H9 (cell line): Measurements from ENCODE around the gene TRIO. TPM values are rescaled to one million over a fixed set of nuclear protein-coding genes. Genes with fewer than 3 reads are reported as not detected.

Source experiments
- DNase-seq: peaks from one replicate; pipeline ENCODE4 v3.0.0-alpha.2; 2017
- H2AFZ ChIP-seq: one replicate; pipeline ENCODE4 v1.6.1; 2013; ENCODE audit warnings: mild to moderate bottlenecking, low read length, control low read depth, moderate library complexity
- H2AK5ac ChIP-seq: 2 replicates; pipeline ENCODE4 v1.6.1; 2013; ENCODE audit warnings: low read length, control low read depth, mixed read lengths; ENCODE audit not compliant: insufficient read length
- H2BK120ac ChIP-seq: one replicate; pipeline ENCODE4 v1.6.1; 2013; ENCODE audit warnings: low read depth, mild to moderate bottlenecking, low read length, control low read depth, inconsistent platforms; ENCODE audit not compliant: poor library complexity, severe bottlenecking
- H2BK12ac ChIP-seq: 2 replicates; pipeline ENCODE4 v1.6.1; 2013; ENCODE audit warnings: low read length, control low read depth, mixed read lengths, low read depth; ENCODE audit not compliant: insufficient read length
- H2BK15ac ChIP-seq: 2 replicates; pipeline ENCODE4 v1.6.1; 2013; ENCODE audit warnings: low read depth, low read length, control low read depth
- H2BK20ac ChIP-seq: one replicate; pipeline ENCODE4 v1.6.1; 2013; ENCODE audit warnings: low read depth, mild to moderate bottlenecking, low read length, control low read depth, inconsistent platforms; ENCODE audit not compliant: poor library complexity, severe bottlenecking
- H2BK5ac ChIP-seq: 2 replicates; pipeline ENCODE4 v1.6.1; 2013; ENCODE audit warnings: low read length, control low read depth, mixed read lengths; ENCODE audit not compliant: insufficient read length
- H3K14ac ChIP-seq: 2 replicates; pipeline ENCODE4 v1.6.1; 2013; ENCODE audit warnings: low read length, control low read depth; ENCODE audit not compliant: insufficient read depth
- H3K18ac ChIP-seq: 2 replicates; pipeline ENCODE4 v1.6.1; 2013; ENCODE audit warnings: low read depth, mild to moderate bottlenecking, mixed read lengths, low read length, control low read depth; ENCODE audit not compliant: insufficient read length
- H3K23ac ChIP-seq: 2 replicates; pipeline ENCODE4 v1.6.1; 2013; ENCODE audit warnings: low read length, control low read depth, mixed read lengths, low read depth; ENCODE audit not compliant: insufficient read length
- H3K23me2 ChIP-seq: 2 replicates; pipeline ENCODE4 v1.6.1; 2013; ENCODE audit warnings: low read depth, mild to moderate bottlenecking, mixed read lengths, low read length, control low read depth; ENCODE audit not compliant: insufficient read length, poor library complexity, severe bottlenecking
- H3K27ac ChIP-seq: 2 replicates; pipeline ENCODE4 v1.5.1; 2013; ENCODE audit warnings: low read length, control low read depth, mixed read lengths, low read depth; ENCODE audit not compliant: insufficient read length
- H3K27me3 ChIP-seq: 2 replicates; pipeline ENCODE4 v1.6.1; 2013; ENCODE audit warnings: low read length, control low read depth, inconsistent platforms; ENCODE audit not compliant: insufficient read depth
- H3K4ac ChIP-seq: 2 replicates; pipeline ENCODE4 v1.6.1; 2013; ENCODE audit warnings: low read depth, mild to moderate bottlenecking, control low read depth, inconsistent platforms, low read length, moderate library complexity
- H3K4me1 ChIP-seq: 2 replicates; pipeline ENCODE4 v1.6.1; 2013; ENCODE audit warnings: low read length, control low read depth, inconsistent platforms; ENCODE audit not compliant: insufficient read depth
- H3K4me2 ChIP-seq: 2 replicates; pipeline ENCODE4 v1.6.1; 2013; ENCODE audit warnings: low read length, control low read depth, mixed read lengths; ENCODE audit not compliant: insufficient read length, insufficient read depth
- H3K56ac ChIP-seq: 2 replicates; pipeline ENCODE4 v1.6.1; 2013; ENCODE audit warnings: low read depth, mild to moderate bottlenecking, mixed read lengths, low read length, control low read depth; ENCODE audit not compliant: insufficient read length
- H3K79me1 ChIP-seq: 2 replicates; pipeline ENCODE4 v1.6.1; 2013; ENCODE audit warnings: low read depth, mild to moderate bottlenecking, moderate library complexity, low read length, control low read depth, inconsistent platforms; ENCODE audit not compliant: insufficient read depth, poor library complexity, severe bottlenecking
- H3K79me2 ChIP-seq: 2 replicates; pipeline ENCODE4 v1.6.1; 2013; ENCODE audit warnings: low read length, control low read depth, inconsistent platforms; ENCODE audit not compliant: insufficient read depth
- H3K9ac ChIP-seq: 2 replicates; pipeline ENCODE4 v1.6.1; 2013; ENCODE audit warnings: low read length, control low read depth, mixed read lengths; ENCODE audit not compliant: insufficient read length; ENCODE audit errors: extremely low read depth
- H3K9me3 ChIP-seq: one replicate; pipeline ENCODE4 v1.6.1; 2013; ENCODE audit warnings: low read depth, low read length, inconsistent platforms; ENCODE audit not compliant: control insufficient read depth
- H3T11ph ChIP-seq: one replicate; pipeline ENCODE4 v1.6.1; 2013; ENCODE audit warnings: mild to moderate bottlenecking, low read length, control low read depth, inconsistent platforms
- H4K20me1 ChIP-seq: one replicate; pipeline ENCODE4 v1.6.1; 2013; ENCODE audit not compliant: control insufficient read depth, insufficient read length, insufficient read depth
- H4K5ac ChIP-seq: 2 replicates; pipeline ENCODE4 v1.6.1; 2013; ENCODE audit warnings: low read depth, mild to moderate bottlenecking, mixed read lengths, low read length, control low read depth; ENCODE audit not compliant: insufficient read length
- H4K8ac ChIP-seq: replicated peaks from 2 replicates; pipeline ENCODE4 v1.6.1; 2013; ENCODE audit warnings: low read length, control low read depth, mixed read lengths, low read depth; ENCODE audit not compliant: insufficient read length
- H4K91ac ChIP-seq: 2 replicates; pipeline ENCODE4 v1.6.1; 2013; ENCODE audit warnings: low read depth, mild to moderate bottlenecking, moderate library complexity, mixed read lengths, low read length, control low read depth; ENCODE audit not compliant: insufficient read length
- H3K27ac Mint-ChIP-seq, 3 experiments: 2 replicates in 2 of 3; 3 replicates in 1 of 3; pipeline ENCODE4 v1.8.0; 2020 to 2021; ENCODE audit warnings: mixed read lengths in 3 of 3, mild to moderate bottlenecking in 1 of 3, moderate library complexity in 1 of 3
- H3K27me3 Mint-ChIP-seq: 2 replicates; pipeline ENCODE4 v1.8.0; 2021; ENCODE audit warnings: low read depth, mild to moderate bottlenecking, moderate library complexity, mixed read lengths
- H3K36me3 Mint-ChIP-seq, 3 experiments: 2 replicates in 2 of 3; 3 replicates in 1 of 3; pipeline ENCODE4 v1.8.0; 2020 to 2021; ENCODE audit warnings: low read depth in 3 of 3, mixed read lengths in 3 of 3; ENCODE audit not compliant: insufficient read depth in 1 of 3
- H3K4me1 Mint-ChIP-seq, 2 experiments: 2 replicates each; pipeline ENCODE4 v1.8.0; 2020; ENCODE audit warnings: mixed read lengths in 2 of 2
- H3K4me3 Mint-ChIP-seq, 2 experiments: 2 replicates in 1 of 2; 3 replicates in 1 of 2; pipeline ENCODE4 v1.8.0; 2020 to 2021; ENCODE audit warnings: mild to moderate bottlenecking in 2 of 2, mixed read lengths in 2 of 2, moderate library complexity in 1 of 2
- H3K9me3 Mint-ChIP-seq, 2 experiments: 2 replicates in 1 of 2; 3 replicates in 1 of 2; pipeline ENCODE4 v1.8.0; 2020; ENCODE audit warnings: mild to moderate bottlenecking in 2 of 2, mixed read lengths in 2 of 2, moderate library complexity in 1 of 2
- WGBS: extraction: QIAGEN DNeasy Blood & Tissue Kit; methylation state at CpG from one replicate; pipeline ENCODE4 v1.1.7; 2013; ENCODE audit warnings: missing lambda C conversion rate, low lambda C conversion rate, mixed read lengths; ENCODE audit not compliant: insufficient read length; ENCODE audit errors: extremely low coverage; 5-methylcytosine and 5-hydroxymethylcytosine counted together
- total RNA-seq: library from RNA; stranded (reverse); gene quantifications from 2 replicates; pipeline ENCODE4 v1.2.1, GENCODE V29; 2021
- TF ChIP-seq, protein P1 (sequence below): fragments of 200-600 bp; sonication (generic); conservative IDR thresholded peaks from 3 replicates; pipeline ENCODE4 v1.8.0; 2021; ENCODE audit warnings: antibody characterized with exemption, mild to moderate bottlenecking

The TRIO gene
- total RNA-seq, 1 experiment from 2014 or later: 87.8 TPM

- Histone ChIP-seq H3K4ac (no peak overlapping the region), H3K27ac (no peak overlapping the region), H2BK120ac (no peak overlapping the region), H3K79me2 (peaks cover 51% of the 10 kb centered on the region), H3K27me3 (no peaks in the 10 kb centered on the region), H4K20me1 (no peaks in the 10 kb centered on the region), H2AFZ (no peak overlapping the region), H4K91ac (no peak overlapping the region), H3K23me2 (peaks cover 19% of the 10 kb centered on the region), H3K79me1 (peaks cover 13% of the 10 kb centered on the region), H4K5ac (no peak overlapping the region), H3K4me1 (peaks cover 17% of the 10 kb centered on the region), H3K9me3 (no peaks in the 10 kb centered on the region), H2BK5ac (no peak overlapping the region), H2BK12ac (no peak overlapping the region), H3K4me2 (no peak overlapping the region), H2AK5ac (no peak overlapping the region), H3K18ac (no peak overlapping the region), H3K9ac (no peak overlapping the region), H3K56ac (no peak overlapping the region), H2BK20ac (no peak overlapping the region), H3K23ac (no peak overlapping the region), H2BK15ac (no peak overlapping the region), H3T11ph (no peak overlapping the region), H4K8ac (no peak overlapping the region), H3K14ac (no peak overlapping the region)
- no CpG with 5 or more reads among the region's 3 CpGs for WGBS
- TF ChIP-seq, protein P1, sequence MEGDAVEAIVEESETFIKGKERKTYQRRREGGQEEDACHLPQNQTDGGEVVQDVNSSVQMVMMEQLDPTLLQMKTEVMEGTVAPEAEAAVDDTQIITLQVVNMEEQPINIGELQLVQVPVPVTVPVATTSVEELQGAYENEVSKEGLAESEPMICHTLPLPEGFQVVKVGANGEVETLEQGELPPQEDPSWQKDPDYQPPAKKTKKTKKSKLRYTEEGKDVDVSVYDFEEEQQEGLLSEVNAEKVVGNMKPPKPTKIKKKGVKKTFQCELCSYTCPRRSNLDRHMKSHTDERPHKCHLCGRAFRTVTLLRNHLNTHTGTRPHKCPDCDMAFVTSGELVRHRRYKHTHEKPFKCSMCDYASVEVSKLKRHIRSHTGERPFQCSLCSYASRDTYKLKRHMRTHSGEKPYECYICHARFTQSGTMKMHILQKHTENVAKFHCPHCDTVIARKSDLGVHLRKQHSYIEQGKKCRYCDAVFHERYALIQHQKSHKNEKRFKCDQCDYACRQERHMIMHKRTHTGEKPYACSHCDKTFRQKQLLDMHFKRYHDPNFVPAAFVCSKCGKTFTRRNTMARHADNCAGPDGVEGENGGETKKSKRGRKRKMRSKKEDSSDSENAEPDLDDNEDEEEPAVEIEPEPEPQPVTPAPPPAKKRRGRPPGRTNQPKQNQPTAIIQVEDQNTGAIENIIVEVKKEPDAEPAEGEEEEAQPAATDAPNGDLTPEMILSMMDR: no peak
- no peak for DNase-seq
- Mint-ChIP-seq H3K9me3 (peaks cover 0 to 2% of the 10 kb centered on the region in 2 experiments; a peak in 2 of 5 replicates), H3K4me1 (peaks cover 61 to 63% of the 10 kb centered on the region in 2 experiments), H3K36me3 (peaks cover 0 to 3% (median 0%) of the 10 kb centered on the region in 3 experiments; a peak in 2 of 7 replicates), H3K4me3 (no peak overlapping the region), H3K27me3 (peaks cover 9% of the 10 kb centered on the region), H3K27ac (no peak overlapping the region)
Observed at GRCh38 chr5:14146725-14147124, 3.6 kb downstream of the TRIO start.
